HTERT RPE-1 (cell line): ENCODE results near the gene CDH19.

Experiments
- in situ Hi-C: fragments of 300-500 bp; cut with MboI; formaldehyde crosslinking; loops from 4 replicates; pipeline ENCODE4 v1.14.3; 2020; ENCODE audit warnings: low sequenced_read_pairs

Gene CDH19

GRCh38 chr18:66571845-66572244 lies 32.0 kb downstream of the CDH19 start:
- in situ Hi-C loops, result no loop called here

GRCh38 chr18:66566616-66567015 lies 37.3 kb downstream of the CDH19 start:
- in situ Hi-C loops, result no loop called here

GRCh38 chr18:66564236-66564635 lies 39.7 kb downstream of the CDH19 start:
- in situ Hi-C loops, result no loop called here

GRCh38 chr18:66562279-66562678 lies 41.6 kb downstream of the CDH19 start:
- in situ Hi-C loops, result no loop called here

GRCh38 chr18:66560094-66560493 lies 43.8 kb downstream of the CDH19 start:
- in situ Hi-C loops, result no loop called here

- in situ Hi-C loops, result no loop called here
These were observed 45.1 kb downstream of the CDH19 start for GRCh38 chr18:66558773-66559172.

- in situ Hi-C loops, result no loop called here
These were observed 46.8 kb downstream of the CDH19 start for GRCh38 chr18:66557091-66557490.

- in situ Hi-C loops, result no loop called here
These were observed 48.3 kb downstream of the CDH19 start for GRCh38 chr18:66555585-66555984.

GRCh38 chr18:66553824-66554223 lies 50.1 kb downstream of the CDH19 start:
- in situ Hi-C loops, result no loop called here

GRCh38 chr18:66550366-66550765 lies 53.5 kb downstream of the CDH19 start:
- in situ Hi-C loops, result no loop called here

GRCh38 chr18:66548747-66549146 lies 55.1 kb downstream of the CDH19 start:
- in situ Hi-C loops, result no loop called here

- in situ Hi-C loops, result no loop called here
These were observed 69.8 kb downstream of the CDH19 start for GRCh38 chr18:66534110-66534509.

- in situ Hi-C loops, result no loop called here
These were observed 70.2 kb downstream of the CDH19 start for GRCh38 chr18:66533693-66534092.

GRCh38 chr18:66523219-66523991 lies 80.5 kb downstream of the CDH19 start:
- in situ Hi-C loops, result no loop called here

GRCh38 chr18:66513996-66514395 lies 89.9 kb downstream of the CDH19 start:
- in situ Hi-C loops, result no loop called here

GRCh38 chr18:66511792-66512191 lies 92.1 kb downstream of the CDH19 start:
- in situ Hi-C loops, result no loop called here

GRCh38 chr18:66511289-66511688 lies 92.6 kb downstream of the CDH19 start:
- in situ Hi-C loops, result no loop called here

GRCh38 chr18:66510357-66511045 lies 93.4 kb downstream of the CDH19 start:
- in situ Hi-C loops, result no loop called here

- in situ Hi-C loops, result no loop called here
These were observed 95.0 kb downstream of the CDH19 start for GRCh38 chr18:66508937-66509336.

GRCh38 chr18:66506178-66506577 lies 97.7 kb downstream of the CDH19 start:
- in situ Hi-C loops, result no loop called here

- in situ Hi-C loops, result no loop called here
These were observed 106.5 kb downstream of the CDH19 start for GRCh38 chr18:66497351-66497750.

GRCh38 chr18:66495844-66496243 lies 108.0 kb downstream of the CDH19 start:
- in situ Hi-C loops, result no loop called here
